K562 (cell line): ENCODE data around the gene ARHGEF12. TPM values are rescaled to one million over a fixed set of nuclear protein-coding genes. Genes with fewer than 3 reads are reported as not detected.

Experiments used
- RBM17 ChIP-seq: fragments of 200-400 bp; formaldehyde crosslinking; IDR thresholded peaks from 2 replicates; pipeline ENCODE4 v1.6.1; 2017; ENCODE audit warnings: low read depth, mild to moderate bottlenecking, low read length, borderline replicate concordance
- ZBTB7A ChIP-seq: IDR thresholded peaks from 2 replicates; pipeline ENCODE4 v1.6.1; 2011; ENCODE audit warnings: low read depth, mild to moderate bottlenecking, low read length, moderate library complexity, borderline replicate concordance; ENCODE audit not compliant: control insufficient read depth
- polyA plus RNA-seq, 8 experiments: library from polyadenylated mRNA; depleted of rRNA in 4 of 8; stranded (reverse) in 5 of 8; unstranded in 3 of 8; fragments of >200 nt; fragmentation: Nextera tagmentation in 2 of 8; fragmentation: Illumina TruSeq in 1 of 8; extraction: Ambion mirVana in 2 of 8; extraction: Trizol in 1 of 8; gene quantifications; 2 replicates each; pipeline versions ENCODE4 v1.2.1 to v1.2.3, GENCODE V29; 2011 to 2014; ENCODE audit warnings: inconsistent platforms in 1 of 8, missing spikeins in 1 of 8
- total RNA-seq, 7 experiments: library from RNA; depleted of rRNA in 6 of 7; stranded (reverse); fragments of >200 nt in 6 of 7; fragmentation: Illumina TruSeq in 2 of 7; extraction: Trizol in 2 of 7; gene quantifications; 2 replicates each; pipeline versions ENCODE4 v1.2.1 to v1.2.3, GENCODE V29; 2011 to 2021; ENCODE audit warnings: low replicate concordance in 1 of 7
- TF ChIP-seq, protein P1 (sequence below): fragments of 450-650 bp; IDR thresholded peaks from 2 replicates; pipeline ENCODE4 v1.6.1; 2016; ENCODE audit warnings: mild to moderate bottlenecking, moderate library complexity

ARHGEF12 gene
- total and polyA plus RNA-seq, 9 of the 15 experiments (the other 6 are each of a cell fraction or from before 2014, with no cell fraction given), result 3.5 to 51.7 (median 29.5) TPM

DNA sequence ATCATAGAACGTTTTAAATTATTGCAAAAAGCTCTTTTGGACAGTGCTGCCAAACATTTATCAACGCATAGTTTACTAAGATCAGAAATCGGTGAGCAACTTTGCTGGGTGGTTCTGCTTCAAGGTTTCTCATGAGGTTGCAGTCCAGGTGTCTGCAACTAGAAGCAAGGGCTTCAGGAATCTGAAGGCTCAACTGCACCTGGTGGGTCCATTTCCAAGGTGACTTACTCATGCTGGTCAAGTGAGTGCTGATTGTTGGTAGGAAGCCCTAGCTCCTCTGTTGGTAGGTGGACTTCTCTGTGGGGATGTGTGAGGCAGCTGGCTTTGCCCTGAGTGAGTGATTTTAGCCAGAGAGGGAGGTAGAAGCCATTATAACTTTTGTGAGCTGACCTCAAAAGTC, 22.5 kb downstream of the ARHGEF12 start (continued):
- TF ChIP-seq, protein P1, sequence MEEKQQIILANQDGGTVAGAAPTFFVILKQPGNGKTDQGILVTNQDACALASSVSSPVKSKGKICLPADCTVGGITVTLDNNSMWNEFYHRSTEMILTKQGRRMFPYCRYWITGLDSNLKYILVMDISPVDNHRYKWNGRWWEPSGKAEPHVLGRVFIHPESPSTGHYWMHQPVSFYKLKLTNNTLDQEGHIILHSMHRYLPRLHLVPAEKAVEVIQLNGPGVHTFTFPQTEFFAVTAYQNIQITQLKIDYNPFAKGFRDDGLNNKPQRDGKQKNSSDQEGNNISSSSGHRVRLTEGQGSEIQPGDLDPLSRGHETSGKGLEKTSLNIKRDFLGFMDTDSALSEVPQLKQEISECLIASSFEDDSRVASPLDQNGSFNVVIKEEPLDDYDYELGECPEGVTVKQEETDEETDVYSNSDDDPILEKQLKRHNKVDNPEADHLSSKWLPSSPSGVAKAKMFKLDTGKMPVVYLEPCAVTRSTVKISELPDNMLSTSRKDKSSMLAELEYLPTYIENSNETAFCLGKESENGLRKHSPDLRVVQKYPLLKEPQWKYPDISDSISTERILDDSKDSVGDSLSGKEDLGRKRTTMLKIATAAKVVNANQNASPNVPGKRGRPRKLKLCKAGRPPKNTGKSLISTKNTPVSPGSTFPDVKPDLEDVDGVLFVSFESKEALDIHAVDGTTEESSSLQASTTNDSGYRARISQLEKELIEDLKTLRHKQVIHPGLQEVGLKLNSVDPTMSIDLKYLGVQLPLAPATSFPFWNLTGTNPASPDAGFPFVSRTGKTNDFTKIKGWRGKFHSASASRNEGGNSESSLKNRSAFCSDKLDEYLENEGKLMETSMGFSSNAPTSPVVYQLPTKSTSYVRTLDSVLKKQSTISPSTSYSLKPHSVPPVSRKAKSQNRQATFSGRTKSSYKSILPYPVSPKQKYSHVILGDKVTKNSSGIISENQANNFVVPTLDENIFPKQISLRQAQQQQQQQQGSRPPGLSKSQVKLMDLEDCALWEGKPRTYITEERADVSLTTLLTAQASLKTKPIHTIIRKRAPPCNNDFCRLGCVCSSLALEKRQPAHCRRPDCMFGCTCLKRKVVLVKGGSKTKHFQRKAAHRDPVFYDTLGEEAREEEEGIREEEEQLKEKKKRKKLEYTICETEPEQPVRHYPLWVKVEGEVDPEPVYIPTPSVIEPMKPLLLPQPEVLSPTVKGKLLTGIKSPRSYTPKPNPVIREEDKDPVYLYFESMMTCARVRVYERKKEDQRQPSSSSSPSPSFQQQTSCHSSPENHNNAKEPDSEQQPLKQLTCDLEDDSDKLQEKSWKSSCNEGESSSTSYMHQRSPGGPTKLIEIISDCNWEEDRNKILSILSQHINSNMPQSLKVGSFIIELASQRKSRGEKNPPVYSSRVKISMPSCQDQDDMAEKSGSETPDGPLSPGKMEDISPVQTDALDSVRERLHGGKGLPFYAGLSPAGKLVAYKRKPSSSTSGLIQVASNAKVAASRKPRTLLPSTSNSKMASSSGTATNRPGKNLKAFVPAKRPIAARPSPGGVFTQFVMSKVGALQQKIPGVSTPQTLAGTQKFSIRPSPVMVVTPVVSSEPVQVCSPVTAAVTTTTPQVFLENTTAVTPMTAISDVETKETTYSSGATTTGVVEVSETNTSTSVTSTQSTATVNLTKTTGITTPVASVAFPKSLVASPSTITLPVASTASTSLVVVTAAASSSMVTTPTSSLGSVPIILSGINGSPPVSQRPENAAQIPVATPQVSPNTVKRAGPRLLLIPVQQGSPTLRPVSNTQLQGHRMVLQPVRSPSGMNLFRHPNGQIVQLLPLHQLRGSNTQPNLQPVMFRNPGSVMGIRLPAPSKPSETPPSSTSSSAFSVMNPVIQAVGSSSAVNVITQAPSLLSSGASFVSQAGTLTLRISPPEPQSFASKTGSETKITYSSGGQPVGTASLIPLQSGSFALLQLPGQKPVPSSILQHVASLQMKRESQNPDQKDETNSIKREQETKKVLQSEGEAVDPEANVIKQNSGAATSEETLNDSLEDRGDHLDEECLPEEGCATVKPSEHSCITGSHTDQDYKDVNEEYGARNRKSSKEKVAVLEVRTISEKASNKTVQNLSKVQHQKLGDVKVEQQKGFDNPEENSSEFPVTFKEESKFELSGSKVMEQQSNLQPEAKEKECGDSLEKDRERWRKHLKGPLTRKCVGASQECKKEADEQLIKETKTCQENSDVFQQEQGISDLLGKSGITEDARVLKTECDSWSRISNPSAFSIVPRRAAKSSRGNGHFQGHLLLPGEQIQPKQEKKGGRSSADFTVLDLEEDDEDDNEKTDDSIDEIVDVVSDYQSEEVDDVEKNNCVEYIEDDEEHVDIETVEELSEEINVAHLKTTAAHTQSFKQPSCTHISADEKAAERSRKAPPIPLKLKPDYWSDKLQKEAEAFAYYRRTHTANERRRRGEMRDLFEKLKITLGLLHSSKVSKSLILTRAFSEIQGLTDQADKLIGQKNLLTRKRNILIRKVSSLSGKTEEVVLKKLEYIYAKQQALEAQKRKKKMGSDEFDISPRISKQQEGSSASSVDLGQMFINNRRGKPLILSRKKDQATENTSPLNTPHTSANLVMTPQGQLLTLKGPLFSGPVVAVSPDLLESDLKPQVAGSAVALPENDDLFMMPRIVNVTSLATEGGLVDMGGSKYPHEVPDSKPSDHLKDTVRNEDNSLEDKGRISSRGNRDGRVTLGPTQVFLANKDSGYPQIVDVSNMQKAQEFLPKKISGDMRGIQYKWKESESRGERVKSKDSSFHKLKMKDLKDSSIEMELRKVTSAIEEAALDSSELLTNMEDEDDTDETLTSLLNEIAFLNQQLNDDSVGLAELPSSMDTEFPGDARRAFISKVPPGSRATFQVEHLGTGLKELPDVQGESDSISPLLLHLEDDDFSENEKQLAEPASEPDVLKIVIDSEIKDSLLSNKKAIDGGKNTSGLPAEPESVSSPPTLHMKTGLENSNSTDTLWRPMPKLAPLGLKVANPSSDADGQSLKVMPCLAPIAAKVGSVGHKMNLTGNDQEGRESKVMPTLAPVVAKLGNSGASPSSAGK, result no peak
- TF ChIP-seq RBM17 (no peak), ZBTB7A (no peak)
- TF ChIP-seq, all 486 proteins: peak for 0
